Smooth muscle cell (in vitro differentiated cells): Measurements from ENCODE around the gene SLAIN1. TPM values are rescaled to one million over a fixed set of nuclear protein-coding genes. Genes with fewer than 3 reads are reported as not detected.

ENCODE experiments used
- DNase-seq: peaks from one replicate; lab custom pipeline; 2025; ENCODE audit not compliant: unreplicated experiment; lab: John Stamatoyannopoulos, UW
- H2AFZ ChIP-seq: fragments of 200-600 bp; sonication (generic); 2 replicates; pipeline ENCODE4 v1.6.0; 2016; ENCODE audit warnings: antibody characterized with exemption, low read depth, mild to moderate bottlenecking
- H3F3A ChIP-seq: fragments of 200-600 bp; sonication (generic); 2 replicates; pipeline ENCODE4 v1.6.0; 2017; ENCODE audit warnings: antibody characterized with exemption, low read depth
- H3K27ac ChIP-seq: fragments of 200-600 bp; sonication (generic); 2 replicates; pipeline ENCODE4 v1.5.1; 2016; ENCODE audit warnings: low read depth, mild to moderate bottlenecking
- H3K27me3 ChIP-seq: fragments of 200-600 bp; sonication (generic); 2 replicates; pipeline ENCODE4 v1.6.1; 2016; ENCODE audit warnings: low read depth, mild to moderate bottlenecking
- H3K36me3 ChIP-seq: fragments of 200-600 bp; sonication (generic); 2 replicates; pipeline ENCODE4 v1.5.1; 2016; ENCODE audit warnings: low read depth
- H3K4me1 ChIP-seq: fragments of 200-600 bp; sonication (generic); 2 replicates; pipeline ENCODE4 v1.5.1; 2016; ENCODE audit warnings: low read depth
- H3K4me2 ChIP-seq: fragments of 200-600 bp; sonication (generic); 2 replicates; pipeline ENCODE4 v1.6.0; 2016; ENCODE audit warnings: mild to moderate bottlenecking
- H3K4me3 ChIP-seq: fragments of 200-600 bp; sonication (generic); 2 replicates; pipeline ENCODE4 v1.5.1; 2016; ENCODE audit warnings: mild to moderate bottlenecking
- H3K79me2 ChIP-seq: fragments of 200-600 bp; sonication (generic); 2 replicates; pipeline ENCODE4 v1.6.0; 2016; ENCODE audit warnings: low read depth, mild to moderate bottlenecking
- H3K9ac ChIP-seq: fragments of 200-600 bp; sonication (generic); 2 replicates; pipeline ENCODE4 v1.6.0; 2016; ENCODE audit warnings: low read depth
- H3K9me3 ChIP-seq: fragments of 200-600 bp; sonication (generic); replicated peaks from 2 replicates; pipeline ENCODE4 v1.5.1; 2016; ENCODE audit warnings: low read depth
- H4K20me1 ChIP-seq: fragments of 200-600 bp; sonication (generic); 2 replicates; pipeline ENCODE4 v1.6.0; 2016; ENCODE audit warnings: low read depth
- CTCF ChIP-seq: fragments of 200-600 bp; sonication (generic); IDR thresholded peaks from 2 replicates; pipeline ENCODE4 v1.5.1; 2017; ENCODE audit warnings: borderline replicate concordance, mild to moderate bottlenecking, antibody characterized with exemption; ENCODE audit not compliant: insufficient read depth, poor library complexity, severe bottlenecking
- WGBS: methylation state at CpG from one replicate; pipeline ENCODE4 v1.1.7; 2016; ENCODE audit warnings: low lambda C conversion rate; 5-methylcytosine and 5-hydroxymethylcytosine counted together
- polyA plus RNA-seq: library from polyadenylated mRNA; unstranded; fragments of >200 nt; fragmentation: Nextera tagmentation; extraction: Ambion mirVana; gene quantifications from 2 replicates; pipeline ENCODE4 v1.2.1, GENCODE V29; 2016
- total RNA-seq: library from RNA; depleted of rRNA; stranded (reverse); fragments of >200 nt; gene quantifications from 2 replicates; pipeline ENCODE4 v1.2.3, GENCODE V29; 2014

The SLAIN1 gene
- total and polyA plus RNA-seq, 2 experiments from 2014 or later, result 0.18 TPM; not detected in 1

- Histone ChIP-seq H3K79me2 (no peaks in the 10 kb centered on the region), H3K4me2 (no peak overlapping the region), H3F3A (no peaks in the 10 kb centered on the region), H4K20me1 (no peaks in the 10 kb centered on the region), H3K4me1 (no peaks in the 10 kb centered on the region), H3K27ac (no peak overlapping the region), H3K36me3 (no peaks in the 10 kb centered on the region), H3K9me3 (no peaks in the 10 kb centered on the region), H3K4me3 (no peak overlapping the region), H3K27me3 (no peaks in the 10 kb centered on the region), H3K9ac (no peak overlapping the region), H2AFZ (no peak overlapping the region)
- WGBS, result 84% methylated on average over 1 of the region's 1 CpG
- no peak for TF ChIP-seq CTCF
- DNase-seq, result no peak
Observed at GRCh38 chr13:77725071-77725470, 27.6 kb downstream of the SLAIN1 start.

GRCh38 chr13:77728265-77729125 is 31.0 kb downstream of the SLAIN1 start:
- Histone ChIP-seq H3K4me1 (no peaks in the 10 kb centered on the region), H3K36me3 (no peaks in the 10 kb centered on the region), H3K9ac (no peak overlapping the region), H3K4me3 (no peak overlapping the region), H4K20me1 (no peaks in the 10 kb centered on the region), H2AFZ (no peak overlapping the region), H3K27ac (no peak overlapping the region), H3K79me2 (no peaks in the 10 kb centered on the region), H3K4me2 (no peak overlapping the region), H3K9me3 (no peaks in the 10 kb centered on the region), H3F3A (no peaks in the 10 kb centered on the region), H3K27me3 (no peaks in the 10 kb centered on the region)
- no peak for TF ChIP-seq CTCF
- WGBS, result 81% methylated on average over 5 of the region's 5 CpGs
- no peak for DNase-seq

GRCh38 chr13:77729502-77730221 is 32.2 kb downstream of the SLAIN1 start:
- no peaks in the 10 kb centered on the region for H3K27me3 ChIP-seq
- H3K4me1 ChIP-seq, result no peaks in the 10 kb centered on the region
- H3F3A ChIP-seq, result no peaks in the 10 kb centered on the region
- H3K4me3 ChIP-seq, result no peak overlapping the region
- no peak overlapping the region for H3K9ac ChIP-seq
- H3K4me2 ChIP-seq, result no peak overlapping the region
- H3K27ac ChIP-seq, result no peak overlapping the region
- WGBS, result 78% methylated on average over 8 of the region's 8 CpGs
- H4K20me1 ChIP-seq, result no peaks in the 10 kb centered on the region
- no peaks in the 10 kb centered on the region for H3K36me3 ChIP-seq
- no peaks in the 10 kb centered on the region for H3K9me3 ChIP-seq
- no peak overlapping the region for H2AFZ ChIP-seq
- H3K79me2 ChIP-seq, result no peaks in the 10 kb centered on the region
- no peak for TF ChIP-seq CTCF
- no peak for DNase-seq
